Panc1 (cell line): Measurements from ENCODE around the gene SMOC2.

Source experiments
- POLR2AphosphoS5 ChIP-seq: IDR thresholded peaks from 2 replicates; pipeline ENCODE4 v1.6.1; 2012; ENCODE audit warnings: mild to moderate bottlenecking, low read depth, low read length, moderate library complexity
- SIN3A ChIP-seq: IDR thresholded peaks from 2 replicates; pipeline ENCODE4 v1.6.1; 2012; ENCODE audit warnings: low read depth, mild to moderate bottlenecking, low read length, moderate library complexity, borderline replicate concordance; ENCODE audit not compliant: insufficient read depth
- TCF7L2 ChIP-seq: IDR thresholded peaks from 2 replicates; pipeline ENCODE4 v1.6.1; 2011; ENCODE audit warnings: mild to moderate bottlenecking, low read depth, low read length, inconsistent platforms
- TF ChIP-seq, protein P1 (sequence below): fragments of 450-650 bp; IDR thresholded peaks from 2 replicates; pipeline ENCODE4 v1.5.1; 2017; ENCODE audit warnings: mild to moderate bottlenecking
- TF ChIP-seq, protein P2 (sequence below), 2 experiments: IDR thresholded peaks; 2 replicates each; pipeline ENCODE4 v1.6.1; 2011 to 2012; ENCODE audit warnings: low read depth in 2 of 2, control low read depth in 1 of 2, low read length in 1 of 2, mild to moderate bottlenecking in 1 of 2, moderate library complexity in 1 of 2; ENCODE audit not compliant: insufficient read depth in 1 of 2

DNA sequence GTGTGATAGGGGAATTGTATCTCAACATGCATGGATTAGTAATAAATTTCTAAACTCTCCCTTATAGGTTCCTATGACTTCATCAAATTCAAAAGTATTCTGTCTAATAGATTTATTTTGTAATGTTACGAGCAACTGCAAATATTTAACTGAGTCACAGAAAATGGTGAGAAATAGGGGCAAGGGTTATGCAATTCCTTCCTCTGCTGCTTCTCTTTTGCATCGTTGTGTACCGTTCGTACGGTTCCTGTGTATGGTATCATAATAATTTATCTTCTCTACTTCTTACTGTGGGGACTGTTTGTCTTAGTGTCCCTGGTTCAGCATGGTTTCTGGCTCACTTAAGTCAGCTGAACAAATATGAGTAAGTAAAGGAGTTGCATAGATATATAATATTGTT lies 44.8 kb downstream of the SMOC2 start:
- TF ChIP-seq TCF7L2 (no peak), POLR2AphosphoS5 (no peak), SIN3A (no peak)
- TF ChIP-seq, protein P1, sequence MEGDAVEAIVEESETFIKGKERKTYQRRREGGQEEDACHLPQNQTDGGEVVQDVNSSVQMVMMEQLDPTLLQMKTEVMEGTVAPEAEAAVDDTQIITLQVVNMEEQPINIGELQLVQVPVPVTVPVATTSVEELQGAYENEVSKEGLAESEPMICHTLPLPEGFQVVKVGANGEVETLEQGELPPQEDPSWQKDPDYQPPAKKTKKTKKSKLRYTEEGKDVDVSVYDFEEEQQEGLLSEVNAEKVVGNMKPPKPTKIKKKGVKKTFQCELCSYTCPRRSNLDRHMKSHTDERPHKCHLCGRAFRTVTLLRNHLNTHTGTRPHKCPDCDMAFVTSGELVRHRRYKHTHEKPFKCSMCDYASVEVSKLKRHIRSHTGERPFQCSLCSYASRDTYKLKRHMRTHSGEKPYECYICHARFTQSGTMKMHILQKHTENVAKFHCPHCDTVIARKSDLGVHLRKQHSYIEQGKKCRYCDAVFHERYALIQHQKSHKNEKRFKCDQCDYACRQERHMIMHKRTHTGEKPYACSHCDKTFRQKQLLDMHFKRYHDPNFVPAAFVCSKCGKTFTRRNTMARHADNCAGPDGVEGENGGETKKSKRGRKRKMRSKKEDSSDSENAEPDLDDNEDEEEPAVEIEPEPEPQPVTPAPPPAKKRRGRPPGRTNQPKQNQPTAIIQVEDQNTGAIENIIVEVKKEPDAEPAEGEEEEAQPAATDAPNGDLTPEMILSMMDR: no peak
- TF ChIP-seq, protein P2, sequence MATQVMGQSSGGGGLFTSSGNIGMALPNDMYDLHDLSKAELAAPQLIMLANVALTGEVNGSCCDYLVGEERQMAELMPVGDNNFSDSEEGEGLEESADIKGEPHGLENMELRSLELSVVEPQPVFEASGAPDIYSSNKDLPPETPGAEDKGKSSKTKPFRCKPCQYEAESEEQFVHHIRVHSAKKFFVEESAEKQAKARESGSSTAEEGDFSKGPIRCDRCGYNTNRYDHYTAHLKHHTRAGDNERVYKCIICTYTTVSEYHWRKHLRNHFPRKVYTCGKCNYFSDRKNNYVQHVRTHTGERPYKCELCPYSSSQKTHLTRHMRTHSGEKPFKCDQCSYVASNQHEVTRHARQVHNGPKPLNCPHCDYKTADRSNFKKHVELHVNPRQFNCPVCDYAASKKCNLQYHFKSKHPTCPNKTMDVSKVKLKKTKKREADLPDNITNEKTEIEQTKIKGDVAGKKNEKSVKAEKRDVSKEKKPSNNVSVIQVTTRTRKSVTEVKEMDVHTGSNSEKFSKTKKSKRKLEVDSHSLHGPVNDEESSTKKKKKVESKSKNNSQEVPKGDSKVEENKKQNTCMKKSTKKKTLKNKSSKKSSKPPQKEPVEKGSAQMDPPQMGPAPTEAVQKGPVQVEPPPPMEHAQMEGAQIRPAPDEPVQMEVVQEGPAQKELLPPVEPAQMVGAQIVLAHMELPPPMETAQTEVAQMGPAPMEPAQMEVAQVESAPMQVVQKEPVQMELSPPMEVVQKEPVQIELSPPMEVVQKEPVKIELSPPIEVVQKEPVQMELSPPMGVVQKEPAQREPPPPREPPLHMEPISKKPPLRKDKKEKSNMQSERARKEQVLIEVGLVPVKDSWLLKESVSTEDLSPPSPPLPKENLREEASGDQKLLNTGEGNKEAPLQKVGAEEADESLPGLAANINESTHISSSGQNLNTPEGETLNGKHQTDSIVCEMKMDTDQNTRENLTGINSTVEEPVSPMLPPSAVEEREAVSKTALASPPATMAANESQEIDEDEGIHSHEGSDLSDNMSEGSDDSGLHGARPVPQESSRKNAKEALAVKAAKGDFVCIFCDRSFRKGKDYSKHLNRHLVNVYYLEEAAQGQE (IDR thresholded peaks at IDR 0.05; ENCODE audit: insufficient read depth in 1 of 2, low read depth in 2 of 2, low read length in 1 of 2): no peak
